GM18873 (cell line): ENCODE data around the gene ELP6.
"Not testable (repeated sequence)": the region's sequence is repeated elsewhere in the genome, so short reads cannot be mapped to it uniquely, and the experiment has no call there.

Experiments used
- ATAC-seq: cut with Tn5 transposase; IDR thresholded peaks from one replicate; pipeline ENCODE4 v1.9.1; 2021; ENCODE audit warnings: mild to moderate bottlenecking, moderate library complexity, moderate number of reproducible peaks; ENCODE audit not compliant: unreplicated experiment, low FRiP score

The ELP6 gene

DNA sequence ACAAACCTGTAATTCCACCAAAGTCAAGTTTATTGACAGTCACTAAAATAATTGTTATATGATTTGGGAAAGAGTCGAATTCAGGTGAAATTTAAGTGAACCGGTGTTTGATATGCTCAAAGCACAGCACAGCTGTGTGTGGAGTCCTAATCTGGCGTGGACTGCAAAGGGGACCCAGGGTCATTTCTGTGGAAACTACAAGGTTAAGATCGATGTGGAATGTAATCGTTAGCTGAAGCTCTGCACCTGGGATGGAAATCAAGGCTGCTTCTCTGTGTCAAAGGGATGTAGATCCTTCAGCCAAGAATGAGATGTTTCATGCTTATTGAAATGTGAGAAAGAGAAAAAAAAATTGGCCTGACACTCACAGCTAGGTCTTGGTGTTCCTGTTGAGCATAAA lies 1.6 kb upstream of the ELP6 start:
- ATAC-seq: no peak

DNA sequence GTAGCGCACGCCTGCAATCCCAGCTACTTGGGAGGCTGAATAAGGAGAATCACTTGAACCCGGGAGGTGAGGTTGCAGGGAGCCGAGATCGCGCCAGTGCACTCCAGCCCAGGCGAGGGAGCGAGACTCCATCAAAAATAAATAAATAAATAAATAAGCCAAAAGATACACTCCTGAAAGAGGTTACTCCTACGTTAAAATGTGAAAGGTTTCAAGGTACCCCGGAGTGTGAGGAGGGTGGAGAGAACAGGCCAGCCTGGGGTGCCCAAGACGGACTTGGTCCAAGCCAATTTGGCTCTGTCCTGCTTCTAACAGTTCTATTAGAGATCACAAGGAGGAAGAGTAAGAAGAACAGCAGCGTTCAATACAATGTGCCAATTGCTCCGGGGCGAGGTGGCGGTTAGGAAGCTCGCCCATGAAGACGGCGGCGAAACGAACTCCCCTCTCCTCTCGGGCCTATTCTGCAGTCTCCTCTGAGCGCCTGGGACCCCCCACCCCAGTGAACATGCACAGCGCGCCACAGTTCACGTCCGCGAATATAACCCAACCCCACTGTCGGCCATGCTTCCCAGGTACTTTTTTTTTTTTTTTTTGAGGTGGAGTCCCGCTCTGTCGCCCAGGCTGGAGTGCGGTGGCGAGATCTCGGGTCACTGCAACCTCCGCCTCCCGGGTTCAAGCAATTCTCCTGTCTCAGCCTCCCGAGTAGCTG lies 942 bp downstream of the ELP6 start:
- ATAC-seq: no peak

DNA sequence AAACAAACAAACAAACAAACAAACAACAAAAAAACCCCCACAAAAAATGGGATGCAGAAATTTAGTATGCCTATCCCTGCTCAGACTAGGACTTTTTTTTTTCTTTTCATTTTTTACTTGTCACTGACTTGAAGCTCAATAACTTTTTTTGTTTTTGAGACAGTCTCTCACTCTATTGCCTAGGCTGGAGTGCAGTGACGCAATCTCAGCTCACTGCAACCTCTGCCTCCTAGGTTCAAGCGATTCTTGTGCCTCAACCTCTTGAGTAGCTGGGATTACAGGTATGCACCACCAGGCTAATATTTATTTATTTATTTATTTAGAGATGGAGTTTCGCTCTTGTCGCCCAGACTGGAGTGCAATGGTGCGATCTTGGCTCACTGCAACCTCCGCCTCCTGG lies 8.2 kb downstream of the ELP6 start:
- not testable (repeated sequence) for ATAC-seq

DNA sequence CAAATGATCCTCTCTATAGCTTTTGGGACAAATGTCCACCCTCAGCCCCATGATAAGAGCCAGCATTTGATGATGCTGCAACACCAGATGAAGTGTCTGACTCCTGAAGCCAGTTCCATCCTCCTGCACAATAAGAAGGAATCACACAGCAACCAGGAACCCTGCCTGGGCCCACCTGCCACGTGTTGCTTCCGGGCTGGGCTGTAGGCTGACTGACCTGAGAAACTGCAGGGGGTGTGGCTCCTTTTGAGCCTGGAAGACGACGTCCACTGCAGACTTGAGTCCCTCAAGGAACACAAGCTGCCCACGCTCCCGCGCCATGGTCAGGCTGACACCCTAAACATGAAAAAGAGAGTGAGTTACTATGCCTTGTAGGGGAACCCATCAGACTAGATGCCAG lies 9.4 kb downstream of the ELP6 start:
- no peak for ATAC-seq

DNA sequence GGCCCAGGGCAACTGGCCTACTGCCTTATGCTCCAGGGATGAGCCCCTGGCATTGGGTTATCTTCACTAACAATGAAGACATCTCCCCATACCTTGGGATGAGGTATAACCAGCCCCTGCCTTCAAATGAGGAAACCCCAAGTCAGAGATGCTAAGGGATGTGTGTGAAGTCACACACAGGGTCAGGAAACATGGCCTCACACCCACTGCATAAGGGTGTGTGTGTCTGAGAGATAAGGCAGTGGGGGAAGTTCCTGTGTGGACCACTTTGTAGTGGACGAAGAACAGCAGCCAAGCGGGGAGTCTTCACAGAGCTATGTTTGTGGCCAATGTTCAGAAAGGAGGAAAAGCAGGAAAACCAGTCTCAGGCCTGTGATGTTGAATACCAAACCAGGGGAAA lies 10.5 kb downstream of the ELP6 start:
- ATAC-seq: no peak

DNA sequence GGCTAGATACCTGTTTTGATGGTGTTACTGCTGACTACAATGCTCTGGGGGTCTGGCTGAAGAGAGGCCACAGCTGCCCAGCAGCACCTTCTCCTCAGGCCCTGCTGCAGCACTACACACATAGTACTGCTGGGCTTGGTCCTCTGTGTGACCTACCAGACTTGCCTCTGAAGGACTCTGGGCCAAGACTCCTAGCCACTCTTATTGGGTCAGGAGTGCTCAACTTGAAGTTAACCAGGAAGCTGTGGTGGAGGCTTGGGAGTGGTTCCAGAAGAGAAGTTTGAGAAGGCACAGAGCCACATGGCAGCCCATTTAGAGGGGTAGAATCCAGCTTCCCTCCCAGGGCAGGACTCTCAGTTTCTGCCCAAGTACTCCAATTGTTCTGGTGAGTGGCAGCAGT lies 16.6 kb downstream of the ELP6 start:
- ATAC-seq: no peak

DNA sequence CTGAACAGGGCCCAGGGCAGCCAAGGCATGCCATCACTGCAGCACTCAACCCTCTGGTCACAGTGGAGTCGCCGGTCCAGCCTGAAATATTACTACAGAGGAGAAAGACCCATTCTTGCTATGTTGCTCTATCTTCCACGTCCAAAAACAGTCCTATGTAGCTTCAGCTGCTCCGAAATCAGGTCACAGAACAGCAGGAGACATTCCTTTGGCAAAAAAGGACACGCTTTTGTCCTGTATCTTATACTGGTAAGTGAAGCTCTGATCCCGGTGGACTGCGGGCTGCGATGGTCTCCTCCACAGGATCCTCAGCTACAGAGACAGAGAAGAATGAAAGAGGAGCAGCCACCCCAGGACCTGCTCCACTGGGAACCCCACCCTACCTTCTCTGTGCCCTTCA lies 17.6 kb downstream of the ELP6 start:
- ATAC-seq: no peak

DNA sequence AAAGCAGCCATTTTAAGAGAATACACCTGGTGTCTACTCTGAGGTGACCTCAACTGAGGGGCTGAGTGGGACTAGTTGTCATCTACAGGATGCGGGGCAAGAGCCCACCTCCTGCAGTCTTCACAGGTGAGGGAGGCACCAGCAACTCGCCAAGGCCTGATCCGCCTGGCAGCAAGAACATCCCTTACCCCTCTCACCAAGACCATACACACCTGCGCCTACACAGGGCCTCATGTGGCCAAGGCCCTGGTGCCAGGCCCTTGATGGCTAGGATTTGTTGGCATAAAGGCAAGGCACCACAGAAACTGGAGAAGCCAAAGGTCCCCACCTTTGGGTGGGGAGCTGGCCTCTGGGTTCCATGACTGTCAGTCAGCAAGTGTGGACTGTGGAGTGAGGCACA lies 18.4 kb downstream of the ELP6 start:
- no peak for ATAC-seq

DNA sequence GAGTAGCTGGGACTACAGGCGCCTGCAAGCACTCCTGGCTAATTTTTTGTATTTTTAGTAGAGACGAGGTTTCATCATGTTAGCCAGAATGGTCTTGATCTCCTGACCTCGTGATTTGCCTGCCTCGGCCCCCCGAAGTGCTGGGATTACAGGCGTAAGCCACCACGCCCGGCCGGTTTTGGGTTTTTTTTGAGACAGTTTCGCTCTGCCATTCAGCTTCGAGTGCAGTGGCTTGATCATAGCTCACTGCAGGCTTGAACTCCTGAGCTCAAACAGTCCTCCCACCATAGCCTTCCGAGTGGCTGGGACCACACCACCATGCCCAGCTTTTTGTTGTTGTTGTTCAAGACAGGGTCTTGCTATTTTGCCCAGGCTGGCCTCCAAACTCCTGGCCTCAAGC lies 21.7 kb downstream of the ELP6 start:
- no peak for ATAC-seq

DNA sequence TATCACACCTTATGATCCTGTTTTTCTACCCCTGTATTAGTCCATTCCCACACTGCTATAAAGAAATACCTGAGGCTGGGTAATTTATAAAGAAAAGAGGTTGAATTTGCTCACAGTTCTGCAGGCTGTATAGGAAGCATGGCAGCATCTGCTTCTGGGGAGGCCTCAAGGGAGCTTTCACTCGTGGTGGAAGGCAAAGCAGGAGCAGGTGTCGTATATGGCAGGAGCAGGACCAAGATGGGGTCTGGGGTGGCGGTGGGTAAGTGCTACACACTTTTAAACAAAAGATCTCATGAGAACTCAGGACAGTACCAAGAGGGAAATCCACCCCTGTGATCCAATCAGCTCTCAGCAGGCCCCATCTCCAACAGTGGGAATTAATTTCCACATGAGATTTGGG lies 22.3 kb downstream of the ELP6 start:
- ATAC-seq: no peak

DNA sequence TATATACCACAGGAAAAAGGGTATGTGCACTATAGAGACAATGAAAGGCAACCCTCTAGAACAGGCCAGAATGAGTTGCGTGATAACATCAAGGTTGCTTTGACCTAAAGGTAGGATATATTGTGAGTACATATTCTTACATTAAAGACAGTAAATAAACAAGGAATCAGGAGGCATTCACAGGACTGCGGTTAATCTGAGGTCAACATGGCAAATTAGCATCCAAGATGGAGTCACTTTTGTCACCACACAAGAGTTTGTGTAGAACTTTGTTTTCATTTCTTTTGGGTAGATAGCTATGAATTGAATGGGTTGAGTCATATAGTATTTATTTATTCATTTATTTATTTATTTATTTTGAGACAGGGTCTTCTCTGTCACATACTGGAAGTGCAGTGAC lies 26.2 kb downstream of the ELP6 start:
- no peak for ATAC-seq

DNA sequence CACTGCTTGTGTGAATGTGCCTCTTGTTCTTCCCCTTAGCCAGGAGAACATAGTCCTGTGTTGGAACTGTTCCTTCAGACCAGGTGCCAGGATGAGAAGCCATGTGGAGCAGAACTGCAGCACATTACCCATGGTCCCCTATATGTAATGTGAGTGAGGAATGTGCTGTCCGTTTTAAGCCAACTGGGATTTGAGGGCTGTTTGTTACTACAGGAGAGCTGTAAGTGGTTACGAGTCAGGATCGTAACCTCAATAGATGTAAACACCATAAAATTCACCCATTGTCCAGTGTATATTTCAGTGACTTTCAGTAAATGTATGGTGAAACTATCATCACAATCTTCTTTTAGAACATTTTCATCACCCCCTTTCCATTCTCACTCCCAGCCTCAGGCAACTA lies 27.7 kb downstream of the ELP6 start:
- ATAC-seq: no peak

DNA sequence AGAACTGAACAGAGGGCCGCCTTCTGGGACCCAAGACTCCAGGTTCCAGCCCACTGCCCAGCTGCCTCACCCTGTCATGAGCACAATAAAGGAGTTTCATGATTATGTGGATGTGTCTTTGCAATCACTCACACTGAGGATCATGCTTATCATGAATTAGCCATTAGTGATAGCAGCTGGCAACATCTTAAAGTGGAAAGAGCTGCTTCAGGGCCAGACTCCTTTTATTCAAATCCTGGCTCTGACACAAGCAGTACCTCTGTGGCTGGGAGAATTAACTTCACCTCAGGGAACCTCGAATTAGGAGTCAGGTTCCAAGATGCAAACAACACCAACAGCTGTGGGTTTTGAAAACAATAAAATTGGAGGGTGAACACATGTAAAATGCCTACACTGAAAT lies 31.1 kb downstream of the ELP6 start:
- no peak for ATAC-seq

DNA sequence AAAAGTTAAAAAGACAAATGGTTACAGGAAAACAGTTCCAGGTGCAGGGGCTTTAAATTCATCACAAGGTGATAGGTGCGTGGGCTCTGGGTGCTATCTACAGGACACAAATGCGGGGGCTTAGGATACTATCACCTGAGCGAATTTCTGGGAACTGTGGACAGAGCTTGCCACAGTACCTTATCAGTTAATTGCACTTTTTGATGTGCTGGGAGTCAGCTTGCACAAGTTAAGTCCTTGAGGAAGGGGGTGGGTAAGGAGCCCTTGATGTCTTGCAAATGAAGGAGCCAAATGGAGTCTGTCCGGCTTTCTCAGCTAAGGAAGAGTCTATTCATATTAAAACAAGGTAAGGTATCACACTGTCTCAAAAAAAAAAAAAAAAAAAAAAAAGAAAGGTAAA lies 31.7 kb downstream of the ELP6 start:
- not testable (repeated sequence) for ATAC-seq

DNA sequence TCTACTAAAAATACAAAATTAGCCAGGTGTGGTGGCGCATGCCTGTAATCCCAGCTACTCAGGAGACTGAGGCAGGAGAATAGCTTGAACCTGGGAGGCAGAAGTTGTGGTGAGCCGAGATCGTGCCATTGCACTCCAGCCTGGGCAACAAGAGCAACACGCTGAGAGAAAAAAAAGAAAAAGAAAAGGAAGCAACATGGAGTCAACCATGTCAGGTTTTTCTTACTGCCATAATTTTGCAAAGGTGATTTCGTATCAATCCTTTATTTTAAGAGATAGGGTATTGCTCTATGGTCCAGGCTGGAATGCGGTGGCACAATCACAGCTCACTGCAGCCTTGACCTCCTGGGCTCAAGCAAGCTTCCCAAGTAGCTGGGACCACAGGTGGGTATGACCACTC lies 33.2 kb downstream of the ELP6 start:
- not testable (repeated sequence) for ATAC-seq

DNA sequence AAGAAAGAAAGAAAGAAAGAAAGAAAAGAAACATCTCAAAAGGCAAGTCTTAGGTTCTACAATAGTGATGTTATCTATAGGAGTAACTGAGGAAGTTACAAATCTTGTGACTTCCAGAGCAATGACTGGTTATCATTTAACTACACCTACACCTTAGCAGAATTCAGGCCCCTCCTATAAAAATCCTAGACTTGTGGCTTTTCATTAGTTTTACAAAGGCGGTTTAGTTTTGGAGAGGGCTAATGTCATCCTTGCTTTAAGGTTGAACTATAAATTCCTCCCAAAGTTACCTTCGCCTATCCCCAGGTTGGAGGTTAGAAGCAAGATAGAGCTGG lies 33.7 kb downstream of the ELP6 start:
- no peak for ATAC-seq

DNA sequence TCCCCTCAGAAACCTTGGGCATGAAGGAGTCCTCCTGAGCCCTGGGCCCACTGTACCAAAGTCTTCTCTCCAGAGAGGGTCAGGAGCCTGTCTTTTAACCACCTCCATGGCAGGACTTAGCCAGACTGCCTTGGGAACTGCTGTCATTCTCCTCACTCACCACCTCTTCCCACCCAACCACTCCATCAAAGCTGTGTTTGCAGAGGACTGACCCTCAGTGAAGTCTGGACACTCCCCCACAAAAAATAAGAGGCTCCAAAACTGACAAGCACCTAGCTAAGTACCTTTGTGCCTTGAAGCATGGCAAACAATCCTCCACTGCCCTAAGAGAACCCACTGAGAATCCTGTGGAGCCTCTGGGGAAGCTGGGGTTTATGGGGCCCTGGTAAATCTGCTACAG lies 35.5 kb downstream of the ELP6 start:
- ATAC-seq: no peak

DNA sequence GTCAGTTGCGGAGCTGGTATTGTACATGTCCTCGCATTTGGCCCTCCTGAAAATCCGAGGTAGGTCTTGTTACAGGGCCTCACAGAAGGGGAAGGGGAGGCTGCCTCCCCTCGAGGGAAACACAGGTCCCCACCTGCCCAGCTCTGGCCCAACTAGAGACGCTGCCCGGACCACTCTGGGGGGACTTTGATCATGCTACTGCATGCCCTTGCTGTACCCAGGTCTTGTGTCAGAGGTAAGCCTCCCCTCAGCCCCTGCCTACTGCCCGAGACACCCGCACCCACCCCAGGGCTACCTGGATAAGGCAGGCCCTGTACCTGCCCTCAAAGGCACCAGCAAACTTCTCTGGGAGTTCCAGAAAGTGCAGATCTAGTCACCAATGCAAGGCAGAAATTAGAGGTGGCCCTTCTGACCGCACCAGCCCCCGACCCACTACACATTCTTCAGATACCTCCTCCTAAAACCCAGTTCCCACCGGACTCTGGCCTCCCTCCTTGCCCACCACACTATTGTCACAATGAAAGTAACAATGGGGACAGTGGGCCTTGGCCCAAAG lies 36.8 kb downstream of the ELP6 start:
- no peak for ATAC-seq

DNA sequence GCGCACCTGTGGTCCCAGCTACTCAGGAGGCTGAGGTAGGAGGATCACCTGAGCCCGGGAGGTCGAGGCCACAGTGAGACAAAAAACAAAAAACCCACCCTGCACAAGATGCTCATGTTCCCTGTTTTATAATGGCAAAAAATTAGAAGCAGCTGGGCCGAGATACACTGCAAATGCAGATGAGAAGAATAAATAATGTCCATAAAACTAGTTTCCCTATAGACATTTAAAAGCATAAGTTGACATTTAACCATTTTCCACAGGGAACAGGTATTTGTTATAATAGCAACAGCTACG lies 37.2 kb downstream of the ELP6 start:
- no peak for ATAC-seq

DNA sequence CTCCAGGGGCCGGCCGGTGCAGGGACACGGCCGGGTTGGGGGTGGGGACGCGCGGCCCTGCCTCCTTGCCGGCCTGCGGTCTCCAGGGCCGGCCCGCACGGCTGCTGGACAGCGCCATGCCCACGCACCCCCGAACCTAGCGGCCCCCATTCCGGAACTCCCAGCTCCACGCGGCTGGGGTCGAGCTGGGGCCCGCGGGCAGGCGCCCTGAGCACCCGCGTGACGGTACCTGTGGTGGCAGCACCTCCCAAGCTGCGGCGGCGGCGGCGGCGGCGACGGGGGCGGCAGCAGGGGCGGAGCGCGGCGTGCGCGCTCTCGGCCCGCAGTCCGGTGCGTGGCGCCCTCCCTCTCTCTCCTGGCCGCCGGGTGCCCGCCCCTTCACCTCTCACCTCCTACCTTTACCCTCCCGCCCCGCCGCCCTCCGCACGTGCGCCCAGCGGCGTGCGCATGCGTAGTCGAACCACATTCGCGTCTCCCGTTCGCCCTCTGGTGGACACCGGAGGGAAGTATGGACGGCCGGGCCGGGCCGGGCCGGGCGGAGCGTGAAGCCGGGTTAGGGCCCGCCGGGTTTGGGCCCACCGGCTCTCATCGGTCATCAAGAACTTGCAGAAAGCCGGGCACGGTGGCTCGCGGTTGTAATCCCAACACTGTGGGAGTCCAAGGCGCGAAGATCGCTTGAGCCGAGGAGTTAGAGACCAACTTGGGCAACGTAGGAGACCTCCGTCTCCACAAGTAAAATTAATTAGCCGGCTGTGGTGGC lies 37.8 kb downstream of the ELP6 start, which contains the start of gene SCAP:
SCAP (minus strand) TSS at position 372 of the 760 bp plus-strand sequence. CDS start 32,948 bp downstream, outside the sequence.
- ATAC-seq: peak; percentile 83

DNA sequence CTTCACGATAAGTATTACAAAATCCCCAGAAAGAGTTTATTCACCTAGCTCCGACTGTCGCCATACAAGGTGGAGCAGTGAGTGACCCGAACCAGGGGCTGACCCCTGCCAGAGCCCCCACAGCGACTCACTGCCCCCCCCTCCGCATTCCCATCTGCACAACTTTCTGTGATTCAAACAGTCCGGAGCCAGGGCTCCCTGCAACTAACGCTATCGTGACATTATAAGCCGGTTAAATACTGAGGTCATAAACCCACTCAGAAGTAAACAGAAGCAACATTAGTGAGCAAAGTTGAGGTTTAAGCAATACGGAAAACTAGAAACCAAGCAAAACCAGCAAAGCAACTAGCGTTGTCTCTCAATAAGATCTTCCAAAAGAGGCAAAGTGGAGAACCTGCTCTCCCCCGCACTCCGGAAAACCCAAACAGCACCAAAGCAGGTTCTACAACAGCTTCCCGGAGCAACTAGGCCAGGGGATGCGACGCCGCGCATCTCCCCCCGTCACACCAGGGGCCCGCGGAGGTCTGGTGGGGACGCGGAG lies 38.4 kb downstream of the ELP6 start:
- ATAC-seq: no peak

DNA sequence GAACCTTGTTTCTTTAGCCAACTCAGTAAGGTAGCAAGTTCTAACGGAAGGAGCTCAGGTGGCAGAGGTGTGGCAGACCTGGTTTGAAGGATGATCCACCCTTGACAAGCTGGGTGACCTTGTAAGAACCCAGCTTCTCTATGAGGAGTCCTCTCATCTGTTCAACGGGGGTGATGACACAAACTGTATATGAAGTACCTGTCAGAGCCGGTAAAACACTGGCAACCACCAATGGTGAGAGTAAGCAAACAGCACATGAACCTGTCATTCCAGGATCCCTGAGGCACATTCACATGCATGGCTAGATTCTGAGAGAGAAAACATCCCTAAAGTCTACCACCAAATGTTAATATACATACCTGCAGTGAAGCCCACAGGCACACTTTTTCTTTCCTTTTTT lies 40.1 kb downstream of the ELP6 start:
- no peak for ATAC-seq
